Measurements from ENCODE around the gene CRIM1.
"Not testable (repeated sequence)": the region's sequence is repeated elsewhere in the genome, so short reads cannot be mapped to it uniquely, and the experiment has no call there.

Gene CRIM1

GRCh38 chr2:36355151-36355889 lies at the start of gene CRIM1:
Gene CRIM1, plus strand, starts transcription at chr2:36355778. Its CDS starts 515 bp downstream, at chr2:36356293.
- DNase-seq = peak; percentile 57

GRCh38 chr2:36307441-36307840 lies 48.1 kb upstream of the CRIM1 start:
- no peak for DNase-seq

- DNase-seq = not testable (repeated sequence)
These were observed 45.1 kb upstream of the CRIM1 start for GRCh38 chr2:36310444-36310843.

- no peak for DNase-seq
These were observed 37.0 kb upstream of the CRIM1 start for GRCh38 chr2:36318547-36318946.

- DNase-seq = no peak
These were observed 33.5 kb upstream of the CRIM1 start for GRCh38 chr2:36322108-36322507.

- DNase-seq = no peak
These were observed 29.3 kb upstream of the CRIM1 start for GRCh38 chr2:36326286-36326685.

GRCh38 chr2:36329251-36329650 lies 26.3 kb upstream of the CRIM1 start:
- DNase-seq = no peak

GRCh38 chr2:36329746-36330472 lies 25.7 kb upstream of the CRIM1 start:
- DNase-seq = no peak

GRCh38 chr2:36330473-36331395 lies 24.8 kb upstream of the CRIM1 start:
- DNase-seq = no peak

GRCh38 chr2:36333350-36334012 lies 22.1 kb upstream of the CRIM1 start:
- DNase-seq = no peak

GRCh38 chr2:36335597-36335996 lies 20.0 kb upstream of the CRIM1 start:
- DNase-seq = no peak

- no peak for DNase-seq
These were observed 19.3 kb upstream of the CRIM1 start for GRCh38 chr2:36336321-36336720.

- no peak for DNase-seq
These were observed 18.2 kb upstream of the CRIM1 start for GRCh38 chr2:36337354-36337753.

GRCh38 chr2:36338124-36338826 lies 17.3 kb upstream of the CRIM1 start:
- DNase-seq = no peak

GRCh38 chr2:36338827-36339145 lies 16.8 kb upstream of the CRIM1 start:
- DNase-seq = no peak

- DNase-seq = no peak
These were observed 15.9 kb upstream of the CRIM1 start for GRCh38 chr2:36339607-36340218.

- DNase-seq = no peak
These were observed 12.0 kb upstream of the CRIM1 start for GRCh38 chr2:36343606-36344005.

- DNase-seq = no peak
These were observed 6.9 kb upstream of the CRIM1 start for GRCh38 chr2:36348721-36349120.

- no peak for DNase-seq
These were observed 4.3 kb upstream of the CRIM1 start for GRCh38 chr2:36351291-36351690.

GRCh38 chr2:36351736-36352349 lies 3.7 kb upstream of the CRIM1 start:
- DNase-seq = no peak

- DNase-seq = no peak
These were observed 2.9 kb upstream of the CRIM1 start for GRCh38 chr2:36352701-36353100.

- DNase-seq = no peak
These were observed 797 bp upstream of the CRIM1 start for GRCh38 chr2:36354811-36355150.
